ENCODE measurements around the gene CAMSAP1. TPM values are rescaled to one million over a fixed set of nuclear protein-coding genes. Genes with fewer than 3 reads are reported as not detected.

The CAMSAP1 gene
- total and polyA plus RNA-seq, 4 donors = 5.0 to 29.8 (median 15.1) TPM

- Histone ChIP-seq H3K27ac (ENCODE audit: low read depth in 1 of 2, low read length in 1 of 2) (no peak overlapping the region), H3K27me3 (ENCODE audit: control insufficient read depth in 3 of 3, insufficient read depth in 3 of 3, low read length in 2 of 3) (no peaks in the 10 kb centered on the region), H3K4me1 (ENCODE audit: control insufficient read depth in 5 of 5, insufficient read depth in 5 of 5, low read length in 5 of 5) (no peaks in the 10 kb centered on the region), H3K9me3 (ENCODE audit: control insufficient read depth in 4 of 4, insufficient read depth in 3 of 4, low read length in 3 of 4) (no peaks in the 10 kb centered on the region), H3K36me3 (ENCODE audit: control insufficient read depth in 4 of 4, insufficient read depth in 4 of 4, low read length in 4 of 4) (peaks cover 15 to 77% (median 49%) of the 10 kb centered on the region in 4 donors), H3K4me3 (no peak overlapping the region), H3K9ac (ENCODE audit: insufficient read depth in 1 of 2, low read length in 2 of 2) (no peak overlapping the region)
- no peak for ATAC-seq (ENCODE audit: insufficient read depth, low FRiP score)
- 98% methylated on average over 43 of the region's 43 CpGs for WGBS, 2 donors
- TF ChIP-seq, protein P1, sequence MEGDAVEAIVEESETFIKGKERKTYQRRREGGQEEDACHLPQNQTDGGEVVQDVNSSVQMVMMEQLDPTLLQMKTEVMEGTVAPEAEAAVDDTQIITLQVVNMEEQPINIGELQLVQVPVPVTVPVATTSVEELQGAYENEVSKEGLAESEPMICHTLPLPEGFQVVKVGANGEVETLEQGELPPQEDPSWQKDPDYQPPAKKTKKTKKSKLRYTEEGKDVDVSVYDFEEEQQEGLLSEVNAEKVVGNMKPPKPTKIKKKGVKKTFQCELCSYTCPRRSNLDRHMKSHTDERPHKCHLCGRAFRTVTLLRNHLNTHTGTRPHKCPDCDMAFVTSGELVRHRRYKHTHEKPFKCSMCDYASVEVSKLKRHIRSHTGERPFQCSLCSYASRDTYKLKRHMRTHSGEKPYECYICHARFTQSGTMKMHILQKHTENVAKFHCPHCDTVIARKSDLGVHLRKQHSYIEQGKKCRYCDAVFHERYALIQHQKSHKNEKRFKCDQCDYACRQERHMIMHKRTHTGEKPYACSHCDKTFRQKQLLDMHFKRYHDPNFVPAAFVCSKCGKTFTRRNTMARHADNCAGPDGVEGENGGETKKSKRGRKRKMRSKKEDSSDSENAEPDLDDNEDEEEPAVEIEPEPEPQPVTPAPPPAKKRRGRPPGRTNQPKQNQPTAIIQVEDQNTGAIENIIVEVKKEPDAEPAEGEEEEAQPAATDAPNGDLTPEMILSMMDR (IDR thresholded peaks at IDR 0.05; ENCODE audit: control extremely low read depth, extremely low read depth) = no peak
- no peak for DNase-seq
These were observed 88.4 kb downstream of the CAMSAP1 start for GRCh38 chr9:135818718-135819475.

GRCh38 chr9:135817951-135818717 lies 89.2 kb downstream of the CAMSAP1 start:
- TF ChIP-seq, protein P1 (IDR thresholded peaks at IDR 0.05; ENCODE audit: control extremely low read depth, extremely low read depth) = no peak
- no peaks in the 10 kb centered on the region for H3K27me3 ChIP-seq (ENCODE audit: control insufficient read depth in 3 of 3, insufficient read depth in 3 of 3, low read length in 2 of 3)
- H3K36me3 ChIP-seq (ENCODE audit: control insufficient read depth in 4 of 4, insufficient read depth in 4 of 4, low read length in 4 of 4) = peaks cover 13 to 80% (median 48%) of the 10 kb centered on the region in 4 donors
- H3K4me3 ChIP-seq = no peak overlapping the region
- ATAC-seq (ENCODE audit: insufficient read depth, low FRiP score) (no peak), DNase-seq (no peak)
- H3K4me1 ChIP-seq (ENCODE audit: control insufficient read depth in 5 of 5, insufficient read depth in 5 of 5, low read length in 5 of 5) = no peaks in the 10 kb centered on the region
- WGBS, 2 donors = 97 to 98% methylated on average over 66 of the region's 66 CpGs
- H3K9me3 ChIP-seq (ENCODE audit: control insufficient read depth in 4 of 4, insufficient read depth in 3 of 4, low read length in 3 of 4) = no peaks in the 10 kb centered on the region
- H3K9ac ChIP-seq (ENCODE audit: insufficient read depth in 1 of 2, low read length in 2 of 2) = no peak overlapping the region
- H3K27ac ChIP-seq (ENCODE audit: low read depth in 1 of 2, low read length in 1 of 2) = no peak overlapping the region

DNA sequence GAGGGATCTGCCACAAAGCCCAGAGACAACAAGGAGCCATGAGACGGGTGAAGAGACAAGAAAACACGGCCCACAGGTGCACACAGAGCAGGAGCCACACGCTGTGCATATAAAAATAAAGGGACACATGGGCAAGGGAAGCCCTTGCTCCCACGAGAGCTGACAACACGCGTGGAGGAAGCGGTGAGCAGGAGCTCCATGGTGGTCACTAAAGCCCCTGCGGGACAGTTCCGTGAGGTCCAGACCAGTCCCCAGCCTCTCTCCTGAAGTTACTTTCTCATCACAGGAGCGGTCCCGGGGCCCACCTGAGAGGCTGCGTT lies 90.7 kb downstream of the CAMSAP1 start:
- Histone ChIP-seq H3K9ac (ENCODE audit: insufficient read depth in 1 of 2, low read length in 2 of 2) (no peak overlapping the region), H3K9me3 (ENCODE audit: control insufficient read depth in 4 of 4, insufficient read depth in 3 of 4, low read length in 3 of 4) (no peaks in the 10 kb centered on the region), H3K27me3 (ENCODE audit: control insufficient read depth in 3 of 3, insufficient read depth in 3 of 3, low read length in 2 of 3) (no peaks in the 10 kb centered on the region), H3K4me1 (ENCODE audit: control insufficient read depth in 5 of 5, insufficient read depth in 5 of 5, low read length in 5 of 5) (no peaks in the 10 kb centered on the region), H3K4me3 (no peak overlapping the region), H3K36me3 (ENCODE audit: control insufficient read depth in 4 of 4, insufficient read depth in 4 of 4, low read length in 4 of 4) (peaks cover 7 to 70% (median 42%) of the 10 kb centered on the region in 4 donors), H3K27ac (ENCODE audit: low read depth in 1 of 2, low read length in 1 of 2) (no peak overlapping the region)
- WGBS, 2 donors = 96% methylated on average over 12 of the region's 12 CpGs
- DNase-seq = no peak
- TF ChIP-seq, protein P1 (IDR thresholded peaks at IDR 0.05; ENCODE audit: control extremely low read depth, extremely low read depth) = no peak
- ATAC-seq (ENCODE audit: insufficient read depth, low FRiP score) = no peak

Measured in lung (tissue), 12 donors.